SIG-M5 treated with dmso at 0.1 percent for 504 hours (cell line): Measurements from ENCODE around the gene STX11.

Experiments used
- DNase-seq: peaks from one replicate; lab custom pipeline; 2025; ENCODE audit not compliant: unreplicated experiment; lab: John Stamatoyannopoulos, UW

STX11 gene

DNA sequence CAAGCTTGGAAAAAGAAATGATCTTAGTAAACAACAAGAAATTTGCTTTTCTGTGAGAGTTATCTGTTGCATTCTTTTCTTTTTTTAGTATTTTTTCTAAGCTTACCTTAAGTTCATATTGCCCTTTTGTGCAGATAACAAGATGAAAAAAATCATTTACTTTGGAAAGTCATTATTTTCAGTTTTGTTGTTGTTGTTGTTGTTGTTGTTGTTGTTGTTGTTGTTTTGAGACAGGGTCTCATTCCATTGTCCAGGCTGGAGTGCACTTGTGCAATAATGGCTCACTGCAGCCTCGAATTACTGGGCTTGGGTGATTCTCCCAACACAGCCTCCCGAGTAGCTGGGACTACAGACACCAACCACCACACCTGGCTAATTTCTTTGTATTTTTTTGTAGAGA is 8.8 kb upstream of the STX11 start:
- DNase-seq: no peak

DNA sequence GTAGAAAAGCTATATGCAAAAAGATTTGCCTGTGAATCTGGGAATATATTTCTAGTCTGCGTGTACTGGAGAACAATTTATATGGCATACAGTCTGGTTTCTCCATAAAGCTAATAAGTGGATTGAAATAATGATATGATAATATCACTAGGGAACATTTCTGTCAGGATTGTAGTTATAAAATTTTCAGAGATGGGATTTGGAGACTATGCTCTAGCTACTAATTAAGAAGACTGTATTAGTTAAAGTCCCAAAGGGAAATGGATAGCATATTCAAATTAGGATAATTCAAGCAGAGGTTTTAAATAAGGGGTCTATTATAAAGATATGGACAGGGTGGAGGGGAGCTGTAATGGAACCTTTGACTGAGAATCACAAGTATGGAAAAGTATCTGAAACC is 7.2 kb upstream of the STX11 start:
- no peak for DNase-seq

DNA sequence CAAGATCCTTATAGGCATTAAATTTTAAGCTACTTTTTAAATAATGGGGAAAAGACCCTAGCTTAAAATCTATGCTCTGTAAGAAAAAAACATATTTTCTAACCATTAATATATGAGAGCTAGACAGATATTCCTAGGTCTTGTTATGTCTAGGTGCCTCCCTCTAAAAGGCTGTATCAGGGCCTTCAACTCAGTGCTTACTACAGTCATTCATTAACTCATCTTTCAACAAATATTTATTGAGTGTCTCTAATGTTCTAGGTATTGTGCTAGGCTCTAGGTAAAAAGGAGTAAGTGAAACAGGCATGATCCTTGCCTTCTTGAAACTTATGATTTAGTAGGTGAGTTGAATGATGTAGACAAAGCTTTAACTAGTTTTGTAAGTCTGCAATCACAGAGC is 6.4 kb upstream of the STX11 start:
- DNase-seq: no peak

DNA sequence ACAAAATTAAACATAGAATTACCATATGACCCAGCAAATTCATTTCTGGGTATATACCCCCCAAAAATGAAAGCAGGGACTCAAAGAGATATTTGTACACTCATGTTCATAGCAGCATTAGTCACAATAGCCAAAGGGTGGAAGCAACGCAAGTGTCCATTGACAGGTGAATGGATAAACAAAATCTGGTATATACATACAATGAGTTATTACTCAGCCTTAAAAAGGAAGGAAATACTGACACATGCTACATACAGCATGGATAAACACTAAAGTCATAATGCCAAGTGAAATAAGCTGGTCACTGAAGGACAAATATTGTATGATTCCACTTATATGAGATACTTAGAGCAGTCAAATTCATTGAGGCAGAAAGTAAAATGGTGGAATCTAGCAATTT is 5.3 kb upstream of the STX11 start:
- DNase-seq: no peak

DNA sequence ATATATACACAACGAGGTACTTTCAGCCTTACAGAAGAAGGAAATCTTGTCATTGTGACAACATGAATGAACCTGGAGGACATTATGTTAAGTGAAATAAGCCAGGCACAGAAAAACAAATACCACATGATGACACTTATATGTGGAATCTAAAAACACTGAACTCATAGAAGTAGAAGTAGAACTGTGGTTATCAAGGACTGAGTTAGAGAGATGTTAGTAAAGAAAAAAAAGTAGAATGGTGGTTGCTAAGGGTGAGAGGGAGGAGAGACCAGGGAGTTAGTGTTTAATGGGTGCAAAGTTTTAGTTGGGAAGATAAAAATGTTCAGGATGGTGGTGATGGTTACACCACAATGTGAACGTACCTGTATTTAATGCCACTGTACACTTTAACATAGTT is 4.8 kb upstream of the STX11 start:
- no peak for DNase-seq

DNA sequence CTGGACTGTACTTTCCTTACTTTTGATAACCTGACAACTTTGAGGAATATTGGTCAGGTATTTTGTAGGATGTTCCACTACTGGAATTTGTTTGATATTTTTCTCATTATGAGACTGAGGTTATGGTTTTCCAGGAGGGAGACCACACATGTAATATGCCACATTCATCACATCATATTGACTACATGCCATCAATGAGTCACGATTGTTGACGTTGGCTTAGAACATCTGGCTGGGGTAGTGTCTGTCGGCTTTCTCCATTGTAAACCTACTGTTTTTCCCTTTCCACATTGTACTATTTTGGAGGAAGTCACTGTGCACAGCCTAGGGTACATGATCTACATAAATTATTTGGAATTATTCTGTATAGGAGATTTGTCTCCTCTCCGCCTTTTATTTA is 1.4 kb upstream of the STX11 start:
- no peak for DNase-seq

DNA sequence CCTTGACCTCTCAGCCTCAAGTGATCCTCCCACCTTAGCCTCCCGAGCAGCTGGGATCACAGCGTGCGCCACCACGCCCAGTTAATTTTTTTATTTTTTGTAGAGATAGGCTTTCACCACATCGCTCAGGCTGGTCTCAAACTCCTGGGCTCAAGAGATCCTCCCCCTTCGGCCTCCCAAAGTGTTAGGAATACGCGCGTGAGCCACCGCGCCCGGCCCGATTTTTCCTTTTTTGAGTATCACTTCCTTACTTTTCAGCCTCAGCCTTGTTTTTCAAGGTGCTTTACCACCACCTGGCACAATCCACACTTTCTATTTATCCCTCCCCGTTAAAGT is 791 bp upstream of the STX11 start:
- no peak for DNase-seq

DNA sequence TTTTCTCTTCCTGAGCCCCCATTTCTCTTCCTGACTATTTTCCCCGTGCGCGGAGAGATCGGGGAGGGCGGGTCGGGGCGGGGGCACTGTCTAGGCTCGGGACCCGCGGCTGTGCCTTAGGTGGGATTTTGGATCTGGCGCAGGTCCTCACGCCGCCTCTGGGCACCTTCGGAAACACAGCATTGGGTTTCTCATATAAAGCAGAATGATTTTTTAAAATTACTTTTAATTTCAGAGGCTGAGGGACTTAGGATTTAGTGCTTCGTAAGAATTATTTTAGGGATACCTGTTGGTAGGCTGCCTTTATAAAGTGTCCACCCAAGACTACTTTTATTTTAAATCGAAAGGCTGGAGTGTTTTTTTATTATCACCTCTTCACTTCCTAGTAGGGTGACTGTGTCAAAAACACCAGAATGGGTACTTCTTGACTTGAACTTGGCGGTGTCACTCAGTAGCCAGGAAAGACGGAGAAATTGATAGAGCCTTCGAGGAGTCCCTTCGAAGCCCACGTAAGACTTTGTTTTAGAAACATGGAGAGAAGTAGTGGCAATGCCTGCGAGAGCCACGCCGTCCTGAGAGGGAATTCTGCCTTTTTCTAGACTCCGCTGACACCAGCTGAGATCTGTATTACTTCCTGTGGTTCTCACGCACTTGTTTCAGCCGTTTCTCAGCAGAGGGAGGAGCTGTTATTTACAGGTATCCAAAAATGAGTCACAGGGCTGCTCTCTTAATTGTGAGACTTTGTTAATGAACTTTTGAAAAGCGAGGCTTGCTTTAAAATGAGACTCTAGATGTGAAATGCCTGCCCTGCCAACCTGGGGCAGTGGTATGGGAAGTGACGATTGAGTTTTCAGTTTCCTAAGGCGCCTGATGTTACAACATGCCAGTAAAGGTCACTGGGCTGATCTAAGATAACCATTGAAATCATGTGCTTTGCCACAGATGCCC is 667 bp downstream of the STX11 start:
- DNase-seq: peak; percentile 68

DNA sequence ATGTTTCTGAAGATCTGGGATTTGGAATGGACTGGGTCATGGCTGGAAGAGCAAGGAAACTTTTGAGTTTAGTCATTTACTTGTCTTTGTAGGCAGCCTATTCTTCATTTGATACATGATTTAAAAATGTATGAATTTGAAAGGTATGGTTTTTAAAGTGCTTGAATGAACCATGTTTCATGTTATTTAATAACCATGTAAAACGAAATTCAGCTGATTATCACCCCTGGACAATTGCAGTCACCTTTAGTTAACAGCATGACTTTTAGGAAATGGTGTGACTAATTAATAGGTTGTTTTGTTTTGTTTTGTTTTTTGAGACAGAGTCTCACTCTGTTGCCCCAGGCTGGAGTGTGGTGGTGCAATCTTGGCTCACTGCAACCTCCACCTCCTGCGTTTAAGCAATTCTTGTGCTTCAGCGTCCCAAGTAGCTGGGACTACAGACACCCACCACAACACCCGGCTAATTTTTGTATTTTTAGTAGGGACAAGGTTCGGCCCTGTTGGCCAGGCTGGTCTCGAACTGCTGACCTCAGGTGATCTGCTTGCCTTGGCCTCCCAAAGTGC is 2.1 kb downstream of the STX11 start:
- DNase-seq: peak; percentile 53

DNA sequence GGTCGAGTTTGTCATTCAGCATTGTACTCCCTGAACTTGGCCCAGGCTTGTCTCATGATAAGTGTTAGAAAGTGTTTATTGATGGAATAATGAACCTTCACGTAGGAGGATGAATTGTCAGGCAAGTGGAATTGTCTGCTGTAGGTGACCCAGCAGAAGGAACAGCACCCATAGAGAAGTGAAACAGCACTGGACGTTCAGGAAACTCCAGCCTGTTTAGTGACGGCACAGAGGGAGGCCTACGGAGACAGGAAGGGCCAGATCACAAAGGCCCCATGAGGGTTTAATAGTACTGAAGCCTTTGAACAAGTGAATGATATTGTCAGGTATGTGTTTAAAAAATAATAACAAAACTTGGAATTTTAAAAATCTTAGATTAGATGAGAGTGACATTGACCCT is 2.9 kb downstream of the STX11 start:
- no peak for DNase-seq

DNA sequence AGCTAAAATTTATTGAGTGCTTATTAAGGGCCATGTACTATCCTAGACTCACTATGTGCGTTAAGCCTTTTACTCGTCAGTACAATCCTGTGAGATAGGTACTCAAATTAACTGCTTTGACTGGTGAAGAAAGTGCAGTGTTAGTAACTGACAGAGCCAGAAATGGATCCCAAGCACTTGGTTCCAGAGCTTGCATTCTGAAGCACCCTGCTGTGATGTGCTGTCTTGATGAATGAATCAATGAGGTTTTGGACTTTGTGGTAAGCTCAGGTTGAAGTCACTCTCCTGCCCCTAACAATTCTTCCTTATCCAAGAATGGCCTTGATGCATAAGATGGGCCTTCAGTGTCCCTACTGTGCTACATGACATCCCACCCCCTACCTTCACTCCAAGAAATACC is 3.7 kb downstream of the STX11 start:
- no peak for DNase-seq

DNA sequence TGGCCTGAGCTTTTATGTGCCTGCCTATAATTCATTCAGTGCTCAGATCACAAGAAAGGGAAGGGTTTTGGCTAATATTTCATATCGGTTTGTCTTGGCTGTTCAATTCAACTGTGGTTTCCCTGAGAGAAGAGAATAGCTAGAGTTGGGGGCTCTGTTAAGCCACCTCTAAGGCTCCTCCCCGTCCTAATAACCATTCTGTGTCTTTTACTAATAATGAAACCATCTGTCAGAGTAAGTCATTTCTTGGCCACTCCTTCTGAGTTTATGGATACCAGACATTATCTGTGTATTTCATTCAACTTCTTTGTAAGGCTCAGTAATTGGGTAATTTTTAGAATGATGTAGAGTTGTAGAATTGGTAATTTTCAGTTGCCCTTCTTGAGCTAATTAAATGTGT is 5.2 kb downstream of the STX11 start:
- DNase-seq: no peak

DNA sequence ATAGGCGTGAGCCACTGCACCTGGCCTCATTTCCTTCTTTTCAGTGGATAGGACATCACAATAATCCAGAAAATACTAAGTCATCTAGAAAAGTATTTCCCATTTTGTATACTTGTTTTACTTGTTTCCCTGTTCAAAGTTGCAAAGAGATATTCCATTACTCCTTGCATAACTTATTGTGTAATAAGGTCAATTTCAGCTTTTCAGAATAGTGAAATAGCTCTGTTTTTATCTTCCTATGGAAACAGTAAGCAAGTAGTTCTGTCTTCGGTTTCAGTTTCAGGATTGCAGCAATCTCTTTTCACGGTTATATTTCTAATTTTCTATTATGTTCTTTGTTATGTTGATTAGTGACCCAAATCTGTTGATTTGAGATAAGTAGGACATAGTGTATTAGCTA is 6.0 kb downstream of the STX11 start:
- DNase-seq: peak; percentile 94

DNA sequence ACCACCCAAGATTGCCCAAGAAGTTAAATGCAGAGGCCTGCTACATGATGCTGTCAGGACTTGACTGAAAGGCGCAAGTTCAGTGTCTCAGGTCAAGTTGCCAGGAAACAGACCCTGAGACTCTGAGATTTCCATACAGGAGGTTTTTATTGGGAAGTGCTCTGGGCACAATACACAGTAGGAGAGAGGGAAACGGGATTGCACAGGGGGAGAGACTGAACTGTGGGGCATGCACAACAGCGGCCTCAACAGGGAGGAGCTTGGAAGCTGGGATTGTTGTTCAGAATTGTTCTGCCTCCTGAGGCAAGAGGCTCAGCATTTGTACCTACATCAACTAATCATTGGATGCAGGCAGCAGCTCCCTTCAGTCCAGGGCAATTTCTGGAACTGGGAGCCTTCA is 6.7 kb downstream of the STX11 start:
- no peak for DNase-seq

DNA sequence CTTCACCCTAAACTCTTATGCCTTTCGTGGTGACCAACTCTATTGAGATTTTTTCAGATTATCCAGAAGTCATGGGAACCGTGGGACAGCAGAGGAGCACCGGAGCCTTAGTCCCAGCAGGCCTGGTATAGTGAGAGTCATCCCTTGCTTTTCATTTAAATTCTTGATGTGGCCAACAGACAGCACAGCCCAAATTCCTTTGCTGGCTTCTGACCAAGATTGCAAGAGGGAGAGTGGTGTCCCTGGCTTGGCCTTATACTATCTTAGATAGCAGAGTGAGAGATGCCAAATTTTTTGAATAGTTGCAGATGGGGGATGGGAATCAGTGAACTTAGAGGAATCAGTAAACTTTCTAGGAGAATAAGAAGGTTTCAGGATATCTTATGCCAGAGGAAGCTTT is 7.8 kb downstream of the STX11 start:
- no peak for DNase-seq

DNA sequence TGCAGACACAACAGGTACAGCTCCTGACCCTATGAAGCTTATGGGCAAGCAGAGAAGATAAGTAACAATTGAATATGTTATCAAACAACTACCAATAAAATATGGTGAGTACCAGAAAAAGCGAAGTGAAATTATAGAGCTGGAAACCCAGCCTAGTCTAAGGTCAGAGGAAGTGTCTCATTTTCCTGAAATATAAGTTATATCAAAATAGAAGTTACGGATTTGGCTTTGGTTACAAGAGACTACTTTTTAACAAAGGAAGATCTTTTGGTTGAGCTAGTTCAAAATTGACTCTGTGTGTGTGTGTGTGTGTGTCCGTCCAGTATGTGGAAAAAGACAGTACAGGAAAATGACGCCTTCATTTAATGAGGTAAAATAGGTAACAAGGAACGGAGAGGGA is 8.9 kb downstream of the STX11 start:
- DNase-seq: peak; percentile 63

DNA sequence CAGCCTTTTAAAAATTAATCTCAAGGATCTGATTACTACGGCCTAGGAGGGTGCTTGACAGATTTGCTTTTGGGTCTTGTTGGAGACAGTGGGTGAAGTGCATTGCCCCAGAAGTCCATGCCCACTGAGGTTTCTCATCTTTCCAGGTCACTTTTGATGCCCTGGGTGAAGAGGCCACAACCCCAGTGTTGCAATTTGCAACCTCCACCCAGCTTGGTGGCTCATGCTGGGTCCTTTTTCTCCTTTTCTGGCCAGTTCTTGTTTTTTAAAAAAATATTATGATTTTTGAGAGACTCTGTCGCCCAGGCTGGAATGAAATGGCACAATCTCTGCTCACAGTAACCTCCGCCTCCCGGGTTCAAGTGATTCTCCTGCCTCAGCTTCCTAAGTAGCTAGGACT is 9.4 kb downstream of the STX11 start:
- no peak for DNase-seq

DNA sequence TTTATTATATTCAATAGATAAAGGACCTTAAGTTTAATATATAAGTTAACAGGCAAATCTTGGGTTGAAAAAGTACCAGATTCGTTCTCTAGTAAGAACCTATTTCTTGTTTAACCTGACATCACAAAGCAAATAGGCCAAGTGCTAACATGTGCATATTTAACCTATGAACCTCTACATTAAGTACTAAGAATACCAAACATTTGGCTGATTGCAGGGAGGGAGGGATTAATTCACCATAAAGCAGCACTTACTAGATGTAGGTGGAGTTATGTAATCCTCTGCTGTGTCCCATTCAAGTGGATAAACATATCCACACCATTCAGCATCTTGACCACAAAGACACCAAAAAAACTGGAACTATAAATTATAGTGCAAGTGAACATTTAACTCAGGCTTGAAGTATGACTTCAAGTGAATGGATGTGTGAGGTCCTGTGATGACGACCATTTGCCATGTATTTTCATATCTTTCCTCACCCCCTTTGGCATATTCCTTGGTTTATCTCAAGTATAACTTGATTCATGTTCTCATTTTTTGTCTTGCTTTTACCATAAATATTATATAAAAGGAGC is 10.2 kb downstream of the STX11 start:
- DNase-seq: no peak

DNA sequence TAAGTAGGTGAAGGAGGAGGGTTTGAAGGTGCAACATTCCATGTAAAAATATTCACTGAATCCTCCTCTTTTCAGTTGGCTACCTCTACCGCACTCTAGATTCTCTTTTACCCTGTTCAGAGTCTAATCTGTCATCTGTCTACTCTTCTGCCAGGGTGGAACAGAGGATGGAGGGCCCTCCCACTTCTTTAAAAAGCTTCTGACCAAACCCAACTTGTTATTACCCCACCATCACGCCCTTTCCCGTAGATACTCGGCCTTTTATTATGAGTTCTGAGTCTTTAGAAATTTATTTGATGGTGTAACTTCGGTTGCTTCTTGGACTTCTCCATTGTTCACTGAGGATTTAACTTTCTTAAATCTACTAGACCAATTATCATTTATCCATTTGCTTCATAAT is 11.7 kb downstream of the STX11 start:
- DNase-seq: peak; percentile 62

DNA sequence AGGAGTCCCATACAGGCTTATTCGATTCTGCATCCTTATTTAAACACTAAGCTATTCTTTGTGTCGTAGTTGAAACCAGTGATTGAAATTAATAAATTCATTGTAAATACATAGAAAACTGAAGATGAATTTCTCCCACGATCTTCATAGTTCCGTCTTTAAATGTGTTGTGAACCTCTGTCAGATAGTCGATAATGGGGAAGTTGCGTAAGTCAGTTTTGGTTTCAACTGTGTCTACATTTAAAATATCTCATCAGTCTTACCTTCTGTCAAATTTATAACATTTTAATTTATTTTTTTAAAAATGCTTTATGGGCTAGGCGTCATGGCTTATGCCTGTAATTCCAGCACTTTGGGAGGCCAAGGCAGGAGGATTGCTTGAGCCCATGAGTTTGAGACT is 12.7 kb downstream of the STX11 start:
- peak; percentile 88 for DNase-seq

DNA sequence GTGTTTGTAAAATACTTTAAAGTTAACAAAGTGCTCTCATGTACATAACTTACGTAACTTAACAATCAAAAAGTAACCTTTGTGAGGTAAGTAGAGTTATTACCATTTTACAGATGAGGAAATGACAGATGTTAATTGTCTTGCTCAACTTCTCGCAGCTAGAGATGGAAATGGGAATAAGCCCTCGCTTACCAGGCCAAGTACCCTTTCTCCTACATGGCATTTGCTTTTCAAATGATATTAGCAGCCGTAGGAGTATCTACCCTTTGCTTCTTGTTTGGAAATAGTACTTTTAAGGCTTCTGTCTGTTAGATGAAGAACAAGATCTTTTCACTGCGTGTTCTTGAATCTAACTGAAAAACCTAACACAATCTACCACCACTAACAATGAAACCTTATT is 15.5 kb downstream of the STX11 start:
- DNase-seq: no peak

DNA sequence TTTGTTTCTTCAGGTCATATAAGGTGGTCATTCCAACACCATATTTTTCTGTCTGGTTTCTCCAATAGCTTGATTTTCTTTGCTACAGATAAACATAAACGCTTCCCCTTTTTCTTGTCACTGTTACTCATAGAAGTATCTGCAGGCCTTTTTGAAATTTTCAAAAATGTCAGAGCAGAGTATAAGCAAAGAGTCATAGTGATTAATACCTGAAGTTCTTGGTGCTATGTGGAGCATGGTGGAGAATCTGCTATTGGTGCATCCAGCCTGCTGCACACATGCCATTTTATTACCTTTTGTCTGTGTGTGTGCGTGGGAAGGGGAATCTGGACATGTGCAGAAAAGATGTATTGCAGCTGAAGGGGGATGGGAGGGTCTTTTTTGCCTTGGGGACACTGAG is 19.7 kb downstream of the STX11 start:
- no peak for DNase-seq

DNA sequence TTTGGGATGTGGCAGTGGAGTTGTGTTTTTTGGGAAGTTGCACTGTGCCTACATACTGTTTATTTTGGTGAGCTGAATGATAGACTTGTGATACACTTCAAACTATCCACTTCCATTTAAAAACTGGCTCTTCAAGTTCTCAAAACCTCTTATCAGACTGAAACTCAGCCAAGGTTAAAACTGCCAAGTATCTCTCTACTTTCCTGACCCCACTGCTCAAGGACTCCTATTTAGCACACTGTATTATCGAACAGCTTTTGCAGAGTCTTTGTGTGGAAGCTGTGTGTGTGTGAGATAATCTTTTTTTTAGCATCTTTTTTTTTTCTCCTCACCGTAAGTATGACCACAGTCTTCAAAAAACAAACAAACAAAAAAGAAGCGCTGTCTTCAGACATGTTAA is 21.1 kb downstream of the STX11 start:
- no peak for DNase-seq
